Measurements from ENCODE around the gene POC1A. TPM values are rescaled to one million over a fixed set of nuclear protein-coding genes. Genes with fewer than 3 reads are reported as not detected.

POC1A gene
- polyA plus RNA-seq, 1 of the 3 experiments (the other 2 are of a cell fraction), result 11.7 TPM

DNA sequence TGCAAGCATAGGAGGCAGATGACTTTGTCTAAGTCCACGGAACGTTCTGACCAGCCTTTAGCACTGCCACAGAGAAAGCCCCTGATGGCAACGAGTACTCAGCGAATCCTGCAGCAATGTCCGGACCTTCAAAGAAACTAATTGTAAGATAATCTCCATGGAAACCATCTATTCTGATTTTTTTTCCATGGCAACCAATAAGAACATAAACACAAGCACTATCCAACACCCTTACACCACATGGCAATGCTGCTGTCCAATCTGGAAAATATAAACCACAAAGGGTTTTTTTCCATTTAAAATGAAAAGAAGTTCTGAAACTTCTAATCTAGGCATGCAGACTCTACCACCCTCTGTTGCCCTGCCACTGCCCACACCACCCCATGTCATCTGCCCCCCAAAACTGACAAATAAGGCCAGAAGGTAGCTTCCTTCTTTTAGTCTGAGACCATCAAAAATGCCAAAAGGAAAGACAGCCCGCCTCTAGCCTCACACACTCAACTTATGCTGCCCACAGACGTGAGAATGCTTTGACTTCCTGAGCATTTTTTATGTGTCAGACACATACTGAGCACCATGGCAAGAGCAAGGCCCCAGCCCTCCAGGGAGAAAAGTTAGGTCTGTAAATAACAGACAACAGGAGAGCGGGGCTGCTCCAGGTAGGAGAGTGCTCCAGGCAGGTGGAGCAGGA lies 44.5 kb downstream of the POC1A start:
- DNase-seq, result peak; percentile 69
- no peaks in the 10 kb centered on the region for H3K27me3 ChIP-seq (ENCODE audit: insufficient read depth)
- no peaks in the 10 kb centered on the region for H3K79me2 ChIP-seq (ENCODE audit: insufficient read depth)
- no peaks in the 10 kb centered on the region for H4K20me1 ChIP-seq (ENCODE audit: insufficient read depth)
- H3K36me3 ChIP-seq (replicated peaks in 1 of 2; ENCODE audit: control insufficient read depth in 1 of 2, insufficient read depth in 2 of 2, low read length in 1 of 2), result no peaks in the 10 kb centered on the region
- no peak overlapping the region for H3K9ac ChIP-seq
- H3K9me2 ChIP-seq, result no peaks in the 10 kb centered on the region
- ChIA-PET POLR2A (interaction anchor here (0.6 to 1.8 kb wide), 6 partner anchors 9 to 243 kb away, joined by 3 to 9 read pairs (median 4); no protein-coding TSS in a partner anchor), CTCF (interaction anchor here (0.6 to 7.0 kb wide), 17 partner anchors 8 to 109 kb away, joined by 3 to 74 read pairs (median 6); partner anchors contain the start of gene DUSP7)
- no peak overlapping the region for H3K4me2 ChIP-seq
- peaks cover 0 to 37% of the 10 kb centered on the region in 2 experiments; a peak in 2 of 4 replicates for H3K4me1 ChIP-seq (ENCODE audit: control insufficient read depth in 1 of 2, insufficient read depth in 2 of 2, low read depth in 1 of 2, low read length in 1 of 2)
- TF ChIP-seq, protein P1, sequence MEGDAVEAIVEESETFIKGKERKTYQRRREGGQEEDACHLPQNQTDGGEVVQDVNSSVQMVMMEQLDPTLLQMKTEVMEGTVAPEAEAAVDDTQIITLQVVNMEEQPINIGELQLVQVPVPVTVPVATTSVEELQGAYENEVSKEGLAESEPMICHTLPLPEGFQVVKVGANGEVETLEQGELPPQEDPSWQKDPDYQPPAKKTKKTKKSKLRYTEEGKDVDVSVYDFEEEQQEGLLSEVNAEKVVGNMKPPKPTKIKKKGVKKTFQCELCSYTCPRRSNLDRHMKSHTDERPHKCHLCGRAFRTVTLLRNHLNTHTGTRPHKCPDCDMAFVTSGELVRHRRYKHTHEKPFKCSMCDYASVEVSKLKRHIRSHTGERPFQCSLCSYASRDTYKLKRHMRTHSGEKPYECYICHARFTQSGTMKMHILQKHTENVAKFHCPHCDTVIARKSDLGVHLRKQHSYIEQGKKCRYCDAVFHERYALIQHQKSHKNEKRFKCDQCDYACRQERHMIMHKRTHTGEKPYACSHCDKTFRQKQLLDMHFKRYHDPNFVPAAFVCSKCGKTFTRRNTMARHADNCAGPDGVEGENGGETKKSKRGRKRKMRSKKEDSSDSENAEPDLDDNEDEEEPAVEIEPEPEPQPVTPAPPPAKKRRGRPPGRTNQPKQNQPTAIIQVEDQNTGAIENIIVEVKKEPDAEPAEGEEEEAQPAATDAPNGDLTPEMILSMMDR (IDR thresholded peaks at IDR 0.05), result no peak
- TF ChIP-seq RFX5 (IDR thresholded peaks at IDR 0.05; ENCODE audit: low read length) (no peak), CHD2 (IDR thresholded peaks at IDR 0.05; ENCODE audit: low read length, partially characterized antibody) (peak; percentile 43), FOXM1 (IDR thresholded peaks at IDR 0.05; ENCODE audit: low read depth) (no peak), MXI1 (IDR thresholded peaks at IDR 0.05; ENCODE audit: low read depth, low read length) (peak; percentile 92), YY1 (IDR thresholded peaks at IDR 0.05; ENCODE audit: low read depth) (no peak), FOSL2 (IDR thresholded peaks at IDR 0.05; ENCODE audit: borderline replicate concordance, low read depth) (no peak), TEAD4 (IDR thresholded peaks at IDR 0.05; ENCODE audit: borderline replicate concordance, insufficient read depth) (no peak), RAD21 (IDR thresholded peaks at IDR 0.05; ENCODE audit: low read length) (no peak), TCF12 (IDR thresholded peaks at IDR 0.05) (no peak), ELF1 (IDR thresholded peaks at IDR 0.05) (no peak), EZH2phosphoT487 (IDR thresholded peaks at IDR 0.05; ENCODE audit: borderline replicate concordance, low read depth) (no peak), SIN3A (IDR thresholded peaks at IDR 0.05; ENCODE audit: borderline replicate concordance, low read depth, low read length) (no peak), MEF2A (IDR thresholded peaks at IDR 0.05; ENCODE audit: borderline replicate concordance, low read depth) (no peak), POLR2AphosphoS5 (IDR thresholded peaks at IDR 0.05; ENCODE audit: low read depth, low read length) (no peak), EP300 (IDR thresholded peaks at IDR 0.05; ENCODE audit: borderline replicate concordance in 1 of 2, low read depth in 1 of 2, low read length in 1 of 2) (no peak), GATA2 (CRISPR knock-in tag; IDR thresholded peaks at IDR 0.05) (peak; percentile 71)
- TF ChIP-seq, protein P2, sequence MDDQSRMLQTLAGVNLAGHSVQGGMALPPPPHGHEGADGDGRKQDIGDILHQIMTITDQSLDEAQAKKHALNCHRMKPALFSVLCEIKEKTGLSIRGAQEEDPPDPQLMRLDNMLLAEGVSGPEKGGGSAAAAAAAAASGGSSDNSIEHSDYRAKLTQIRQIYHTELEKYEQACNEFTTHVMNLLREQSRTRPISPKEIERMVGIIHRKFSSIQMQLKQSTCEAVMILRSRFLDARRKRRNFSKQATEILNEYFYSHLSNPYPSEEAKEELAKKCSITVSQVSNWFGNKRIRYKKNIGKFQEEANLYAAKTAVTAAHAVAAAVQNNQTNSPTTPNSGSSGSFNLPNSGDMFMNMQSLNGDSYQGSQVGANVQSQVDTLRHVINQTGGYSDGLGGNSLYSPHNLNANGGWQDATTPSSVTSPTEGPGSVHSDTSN (IDR thresholded peaks at IDR 0.05), result no peak
- TF ChIP-seq, protein P3, sequence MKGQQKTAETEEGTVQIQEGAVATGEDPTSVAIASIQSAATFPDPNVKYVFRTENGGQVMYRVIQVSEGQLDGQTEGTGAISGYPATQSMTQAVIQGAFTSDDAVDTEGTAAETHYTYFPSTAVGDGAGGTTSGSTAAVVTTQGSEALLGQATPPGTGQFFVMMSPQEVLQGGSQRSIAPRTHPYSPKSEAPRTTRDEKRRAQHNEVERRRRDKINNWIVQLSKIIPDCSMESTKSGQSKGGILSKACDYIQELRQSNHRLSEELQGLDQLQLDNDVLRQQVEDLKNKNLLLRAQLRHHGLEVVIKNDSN (IDR thresholded peaks at IDR 0.05; ENCODE audit: borderline replicate concordance, low read depth), result no peak
- TF ChIP-seq, protein P4, sequence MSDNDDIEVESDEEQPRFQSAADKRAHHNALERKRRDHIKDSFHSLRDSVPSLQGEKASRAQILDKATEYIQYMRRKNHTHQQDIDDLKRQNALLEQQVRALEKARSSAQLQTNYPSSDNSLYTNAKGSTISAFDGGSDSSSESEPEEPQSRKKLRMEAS (IDR thresholded peaks at IDR 0.05; ENCODE audit: low read depth), result no peak
- TF ChIP-seq, protein P5, sequence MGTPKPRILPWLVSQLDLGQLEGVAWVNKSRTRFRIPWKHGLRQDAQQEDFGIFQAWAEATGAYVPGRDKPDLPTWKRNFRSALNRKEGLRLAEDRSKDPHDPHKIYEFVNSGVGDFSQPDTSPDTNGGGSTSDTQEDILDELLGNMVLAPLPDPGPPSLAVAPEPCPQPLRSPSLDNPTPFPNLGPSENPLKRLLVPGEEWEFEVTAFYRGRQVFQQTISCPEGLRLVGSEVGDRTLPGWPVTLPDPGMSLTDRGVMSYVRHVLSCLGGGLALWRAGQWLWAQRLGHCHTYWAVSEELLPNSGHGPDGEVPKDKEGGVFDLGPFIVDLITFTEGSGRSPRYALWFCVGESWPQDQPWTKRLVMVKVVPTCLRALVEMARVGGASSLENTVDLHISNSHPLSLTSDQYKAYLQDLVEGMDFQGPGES (IDR thresholded peaks at IDR 0.05; ENCODE audit: low read depth, low read length), result no peak
- TF ChIP-seq, protein P6, sequence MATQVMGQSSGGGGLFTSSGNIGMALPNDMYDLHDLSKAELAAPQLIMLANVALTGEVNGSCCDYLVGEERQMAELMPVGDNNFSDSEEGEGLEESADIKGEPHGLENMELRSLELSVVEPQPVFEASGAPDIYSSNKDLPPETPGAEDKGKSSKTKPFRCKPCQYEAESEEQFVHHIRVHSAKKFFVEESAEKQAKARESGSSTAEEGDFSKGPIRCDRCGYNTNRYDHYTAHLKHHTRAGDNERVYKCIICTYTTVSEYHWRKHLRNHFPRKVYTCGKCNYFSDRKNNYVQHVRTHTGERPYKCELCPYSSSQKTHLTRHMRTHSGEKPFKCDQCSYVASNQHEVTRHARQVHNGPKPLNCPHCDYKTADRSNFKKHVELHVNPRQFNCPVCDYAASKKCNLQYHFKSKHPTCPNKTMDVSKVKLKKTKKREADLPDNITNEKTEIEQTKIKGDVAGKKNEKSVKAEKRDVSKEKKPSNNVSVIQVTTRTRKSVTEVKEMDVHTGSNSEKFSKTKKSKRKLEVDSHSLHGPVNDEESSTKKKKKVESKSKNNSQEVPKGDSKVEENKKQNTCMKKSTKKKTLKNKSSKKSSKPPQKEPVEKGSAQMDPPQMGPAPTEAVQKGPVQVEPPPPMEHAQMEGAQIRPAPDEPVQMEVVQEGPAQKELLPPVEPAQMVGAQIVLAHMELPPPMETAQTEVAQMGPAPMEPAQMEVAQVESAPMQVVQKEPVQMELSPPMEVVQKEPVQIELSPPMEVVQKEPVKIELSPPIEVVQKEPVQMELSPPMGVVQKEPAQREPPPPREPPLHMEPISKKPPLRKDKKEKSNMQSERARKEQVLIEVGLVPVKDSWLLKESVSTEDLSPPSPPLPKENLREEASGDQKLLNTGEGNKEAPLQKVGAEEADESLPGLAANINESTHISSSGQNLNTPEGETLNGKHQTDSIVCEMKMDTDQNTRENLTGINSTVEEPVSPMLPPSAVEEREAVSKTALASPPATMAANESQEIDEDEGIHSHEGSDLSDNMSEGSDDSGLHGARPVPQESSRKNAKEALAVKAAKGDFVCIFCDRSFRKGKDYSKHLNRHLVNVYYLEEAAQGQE (IDR thresholded peaks at IDR 0.05; ENCODE audit: low read depth, low read length), result no peak
- no peak overlapping the region for H2AFZ ChIP-seq (ENCODE audit: low read depth)
- H3K4me3 ChIP-seq (ENCODE audit: low read depth in 2 of 2, low read length in 1 of 2), result no peak overlapping the region
- no peaks in the 10 kb centered on the region for H3K9me3 ChIP-seq
- no peaks in the 10 kb centered on the region for H3F3A ChIP-seq (replicated peaks; ENCODE audit: insufficient read depth)
- WGBS (ENCODE audit: low lambda C conversion rate), result 75% methylated on average over 8 of the region's 8 CpGs
- H3K27ac ChIP-seq (ENCODE audit: low read depth in 2 of 2, low read length in 1 of 2), result peak overlapping the region in 1 of 2 experiments; percentile 96; a peak in 2 of 4 replicates
